IMR-90 (cell line): ENCODE measurements around the gene PCED1A. TPM values are rescaled to one million over a fixed set of nuclear protein-coding genes. Genes with fewer than 3 reads are reported as not detected.

Experiments
- ATAC-seq: fragments of 200-7000 bp; cut with Tn5 transposase; 2 replicates; pipeline ENCODE4 v1.9.1; 2020; ENCODE audit warnings: low read depth, mild to moderate bottlenecking, moderate library complexity
- BruUV-seq: library from RNA; stranded (reverse); fragments of 400-500 nt; replicated peaks from 2 replicates; lab custom pipeline; 2021; lab: Mats Ljungman, UMichigan
- CTCF ChIA-PET: fragments of 300-600 bp; formaldehyde crosslinking; extraction: SDS; loops from one replicate; lab custom pipeline; 2021; ENCODE audit warnings: antibody characterized with exemption; lab: Yijun Ruan, JAX
- POLR2A ChIA-PET: fragments of 300-600 bp; sonication (Branson Sonifier 250); formaldehyde crosslinking; loops from one replicate; lab custom pipeline; 2022; ENCODE audit warnings: antibody characterized with exemption; ENCODE audit not compliant: unreplicated experiment; lab: Charles Lee
- DNase-seq: peaks from one replicate; pipeline ENCODE4 v3.0.0; 2013
- H2AFZ ChIP-seq: replicated peaks from 2 replicates; pipeline ENCODE3; 2013; ENCODE audit warnings: low read length, mild to moderate bottlenecking; ENCODE audit not compliant: poor library complexity
- H2AK5ac ChIP-seq: 2 replicates; pipeline ENCODE4 v1.6.1; 2013; ENCODE audit warnings: low read depth, low read length, inconsistent platforms
- H2AK9ac ChIP-seq: replicated peaks from 2 replicates; pipeline ENCODE3; 2013; ENCODE audit warnings: mild to moderate bottlenecking, low read depth, low read length, moderate library complexity; ENCODE audit not compliant: poor library complexity
- H2BK120ac ChIP-seq: 2 replicates; pipeline ENCODE4 v1.6.1; 2013; ENCODE audit warnings: low read depth, low read length, inconsistent platforms
- H2BK15ac ChIP-seq: 3 replicates; pipeline ENCODE4 v1.6.1; 2013; ENCODE audit warnings: low read depth, low read length, inconsistent platforms
- H2BK20ac ChIP-seq: 2 replicates; pipeline ENCODE4 v1.6.1; 2013; ENCODE audit warnings: low read depth, mild to moderate bottlenecking, inconsistent platforms, low read length, moderate library complexity
- H2BK5ac ChIP-seq: 2 replicates; pipeline ENCODE4 v1.6.1; 2013; ENCODE audit warnings: mild to moderate bottlenecking, low read depth, low read length, inconsistent platforms; ENCODE audit not compliant: poor library complexity, severe bottlenecking
- H3K14ac ChIP-seq: replicated peaks from 2 replicates; pipeline ENCODE4 v1.6.1; 2013; ENCODE audit warnings: low read depth, low read length, inconsistent platforms
- H3K18ac ChIP-seq: 2 replicates; pipeline ENCODE4 v1.6.1; 2013; ENCODE audit warnings: low read depth, low read length, control low read depth
- H3K23ac ChIP-seq: 2 replicates; pipeline ENCODE4 v1.6.1; 2013; ENCODE audit warnings: low read depth, low read length, inconsistent platforms
- H3K27ac ChIP-seq: 2 replicates; pipeline ENCODE4 v1.5.1; 2013; ENCODE audit warnings: mild to moderate bottlenecking, control low read depth, low read length; ENCODE audit not compliant: insufficient read depth
- H3K27me3 ChIP-seq: 2 replicates; pipeline ENCODE4 v1.6.1; 2013; ENCODE audit warnings: low read length; ENCODE audit not compliant: control insufficient read depth, insufficient read depth
- H3K36me3 ChIP-seq: 2 replicates; pipeline ENCODE4 v1.6.1; 2013; ENCODE audit warnings: low read length, mixed read lengths; ENCODE audit not compliant: control insufficient read depth, insufficient read depth
- H3K4ac ChIP-seq: 2 replicates; pipeline ENCODE4 v1.6.1; 2013; ENCODE audit warnings: low read depth, low read length, inconsistent platforms
- H3K4me1 ChIP-seq: 2 replicates; pipeline ENCODE4 v1.6.1; 2013; ENCODE audit warnings: low read length, mixed read lengths; ENCODE audit not compliant: control insufficient read depth, insufficient read depth
- H3K4me2 ChIP-seq: 2 replicates; pipeline ENCODE4 v1.6.1; 2013; ENCODE audit warnings: low read depth, mild to moderate bottlenecking, control low read depth, low read length, moderate library complexity
- H3K4me3 ChIP-seq: 2 replicates; pipeline ENCODE4 v1.5.1; 2013; ENCODE audit warnings: low read depth, mild to moderate bottlenecking, control low read depth, low read length, moderate library complexity; ENCODE audit not compliant: insufficient read depth
- H3K56ac ChIP-seq: 2 replicates; pipeline ENCODE4 v1.6.1; 2013; ENCODE audit warnings: low read length, inconsistent platforms; ENCODE audit not compliant: insufficient read depth; ENCODE audit errors: extremely low read depth
- H3K79me1 ChIP-seq, 2 experiments: 2 replicates each; pipeline ENCODE4 v1.6.1; 2013; ENCODE audit warnings: low read length in 2 of 2, inconsistent platforms in 1 of 2, low read depth in 1 of 2
- H3K9ac ChIP-seq: 2 replicates; pipeline ENCODE4 v1.6.1; 2013; ENCODE audit warnings: low read depth, low read length, control low read depth
- H3K9me1 ChIP-seq: 2 replicates; pipeline ENCODE4 v1.6.1; 2013; ENCODE audit warnings: low read length, inconsistent platforms; ENCODE audit not compliant: insufficient read depth
- H3K9me3 ChIP-seq: 2 replicates; pipeline ENCODE4 v1.6.1; 2013; ENCODE audit warnings: low read length; ENCODE audit not compliant: control insufficient read depth, insufficient read depth
- H4K20me1 ChIP-seq: 2 replicates; pipeline ENCODE4 v1.6.1; 2013; ENCODE audit warnings: low read length, inconsistent platforms; ENCODE audit not compliant: insufficient read depth
- H4K5ac ChIP-seq: 2 replicates; pipeline ENCODE4 v1.6.1; 2013; ENCODE audit warnings: mild to moderate bottlenecking, low read depth, low read length, control low read depth
- H4K8ac ChIP-seq, 2 experiments: 2 replicates each; pipeline ENCODE4 v1.6.1; 2013; ENCODE audit warnings: low read depth in 2 of 2, low read length in 2 of 2, control low read depth in 1 of 2, inconsistent platforms in 1 of 2
- H4K91ac ChIP-seq: 2 replicates; pipeline ENCODE4 v1.6.1; 2013; ENCODE audit warnings: low read depth, low read length, inconsistent platforms; ENCODE audit not compliant: insufficient read depth
- BHLHE40 ChIP-seq: fragments of 150-350 bp; IDR thresholded peaks from 2 replicates; pipeline ENCODE4 v1.6.1; 2016; ENCODE audit warnings: mild to moderate bottlenecking, low read depth, low read length
- CEBPB ChIP-seq: IDR thresholded peaks from 2 replicates; pipeline ENCODE4 v1.6.1; 2012; ENCODE audit warnings: low read depth, low read length, improper control_type of control experiment
- CHD1 ChIP-seq: IDR thresholded peaks from 2 replicates; pipeline ENCODE4 v1.6.1; 2012; ENCODE audit warnings: low read depth, low read length, improper control_type of control experiment
- MAFK ChIP-seq: IDR thresholded peaks from 2 replicates; pipeline ENCODE4 v1.6.1; 2012; ENCODE audit warnings: low read depth, low read length, improper control_type of control experiment
- MAZ ChIP-seq: IDR thresholded peaks from 2 replicates; pipeline ENCODE4 v1.6.1; 2012; ENCODE audit warnings: low read depth, mild to moderate bottlenecking, low read length, improper control_type of control experiment, moderate library complexity, borderline replicate concordance
- NFE2L2 ChIP-seq: fragments of 150-350 bp; IDR thresholded peaks from 2 replicates; pipeline ENCODE4 v1.6.1; 2016; ENCODE audit warnings: low read depth, mild to moderate bottlenecking, low read length
- POLR2A ChIP-seq: IDR thresholded peaks from 2 replicates; pipeline ENCODE4 v1.6.1; 2012; ENCODE audit warnings: mild to moderate bottlenecking, low read depth, low read length
- RAD21 ChIP-seq: IDR thresholded peaks from 2 replicates; pipeline ENCODE4 v1.6.1; 2012; ENCODE audit warnings: low read length, improper control_type of control experiment
- RCOR1 ChIP-seq: IDR thresholded peaks from 2 replicates; pipeline ENCODE4 v1.6.1; 2012; ENCODE audit warnings: mild to moderate bottlenecking, low read length, improper control_type of control experiment; ENCODE audit not compliant: insufficient replicate concordance
- RFX5 ChIP-seq: IDR thresholded peaks from 2 replicates; pipeline ENCODE4 v1.8.0; 2012; ENCODE audit warnings: low read depth, mild to moderate bottlenecking, low read length, moderate library complexity
- WGBS, 2 experiments: methylation state at CpG; one replicate each; pipeline versions ENCODE4 v1.1.5 to v1.1.7; 2013; ENCODE audit warnings: missing lambda C conversion rate in 2 of 2; ENCODE audit not compliant: insufficient read length in 1 of 2; ENCODE audit errors: extremely low coverage in 2 of 2; 5-methylcytosine and 5-hydroxymethylcytosine counted together
- dilution Hi-C: fragments of 300-500 bp; cut with HindIII; formaldehyde crosslinking; loops from one replicate; pipeline ENCODE4 v1.14.3; 2018; ENCODE audit warnings: low sequenced_read_pairs; ENCODE audit not compliant: unreplicated experiment
- in situ Hi-C: fragments of 300-500 bp; cut with MboI; formaldehyde crosslinking; loops from 3 replicates; pipeline ENCODE4 v1.14.3; 2019; ENCODE audit warnings: low sequenced_read_pairs, inconsistent platforms, mixed read lengths
- intact Hi-C: fragments of 100-400 bp; cut with micrococcal nuclease; formaldehyde crosslinking; loops from 2 replicates; pipeline ENCODE4 v1.10.0; 2022
- polyA plus RNA-seq, 3 experiments: library from polyadenylated mRNA; depleted of rRNA; stranded (reverse); fragments of >200 nt; gene quantifications; 2 replicates each; pipeline ENCODE4 v1.2.3, GENCODE V29; 2012; ENCODE audit warnings: low replicate concordance in 1 of 3
- total RNA-seq: library from RNA; depleted of rRNA; stranded (reverse); fragments of >200 nt; gene quantifications from 2 replicates; pipeline ENCODE4 v1.2.3, GENCODE V29; 2012
- TF ChIP-seq, protein P1 (sequence below): fragments of 150-350 bp; IDR thresholded peaks from 2 replicates; pipeline ENCODE4 v1.6.1; 2016; ENCODE audit warnings: low read depth, mild to moderate bottlenecking, low read length, moderate library complexity, borderline replicate concordance
- TF ChIP-seq, protein P2 (sequence below): conservative IDR thresholded peaks from 2 replicates; pipeline ENCODE4 v1.5.1; 2012; ENCODE audit warnings: mild to moderate bottlenecking, low read depth, low read length, improper control_type of control experiment

Gene PCED1A
- total and polyA plus RNA-seq, 2 of the 4 experiments (the other 2 are of a cell fraction), result 9.7 to 33.4 TPM

DNA sequence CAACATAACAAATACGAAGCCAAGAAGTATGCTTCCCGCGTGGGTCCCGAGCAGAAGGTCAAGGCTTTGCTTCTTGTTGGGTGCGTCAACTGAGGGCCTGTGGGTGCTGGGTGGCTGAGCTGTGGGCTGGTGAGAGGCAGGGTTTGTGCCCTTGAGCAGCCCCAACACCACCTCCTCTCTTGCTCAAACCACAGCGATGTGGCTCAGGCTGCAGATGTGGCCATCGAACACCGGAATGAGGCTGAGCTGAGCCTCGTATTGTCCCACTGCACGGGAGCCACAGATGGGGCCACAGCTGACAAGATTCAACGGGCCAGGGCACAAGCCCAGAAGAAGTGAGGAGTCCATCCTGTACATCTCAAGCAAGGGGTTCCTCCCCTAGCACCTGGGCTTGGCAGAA lies 25.8 kb upstream of the PCED1A start:
- Histone ChIP-seq H2BK20ac (no peak overlapping the region), H3K56ac (no peak overlapping the region), H3K4me1 (peaks cover 5% of the 10 kb centered on the region), H3K4ac (no peak overlapping the region), H2AK5ac (no peak overlapping the region), H2BK120ac (no peak overlapping the region), H3K23ac (no peak overlapping the region), H4K8ac (no peak overlapping the region), H3K9me3 (no peaks in the 10 kb centered on the region), H2BK5ac (no peak overlapping the region), H2AK9ac (no peak overlapping the region), H3K14ac (no peak overlapping the region), H4K91ac (no peak overlapping the region), H3K27ac (no peak overlapping the region), H3K36me3 (peaks cover 52% of the 10 kb centered on the region), H4K5ac (no peak overlapping the region), H3K9me1 (peaks cover 11% of the 10 kb centered on the region), H4K20me1 (no peaks in the 10 kb centered on the region), H3K27me3 (no peaks in the 10 kb centered on the region), H2AFZ (no peak overlapping the region), H3K4me2 (no peak overlapping the region), H3K79me1 (0 out of 4 replicates have a peak, but pooled peaks cover 0 to 3% of the 10 kb centered on the region in 2 experiments), H3K18ac (no peak overlapping the region), H3K9ac (no peak overlapping the region), H2BK15ac (no peak overlapping the region), H3K4me3 (no peak overlapping the region)
- TF ChIP-seq, protein P1, sequence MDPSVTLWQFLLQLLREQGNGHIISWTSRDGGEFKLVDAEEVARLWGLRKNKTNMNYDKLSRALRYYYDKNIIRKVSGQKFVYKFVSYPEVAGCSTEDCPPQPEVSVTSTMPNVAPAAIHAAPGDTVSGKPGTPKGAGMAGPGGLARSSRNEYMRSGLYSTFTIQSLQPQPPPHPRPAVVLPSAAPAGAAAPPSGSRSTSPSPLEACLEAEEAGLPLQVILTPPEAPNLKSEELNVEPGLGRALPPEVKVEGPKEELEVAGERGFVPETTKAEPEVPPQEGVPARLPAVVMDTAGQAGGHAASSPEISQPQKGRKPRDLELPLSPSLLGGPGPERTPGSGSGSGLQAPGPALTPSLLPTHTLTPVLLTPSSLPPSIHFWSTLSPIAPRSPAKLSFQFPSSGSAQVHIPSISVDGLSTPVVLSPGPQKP, result no peak
- TF ChIP-seq RAD21 (no peak), RFX5 (no peak), NFE2L2 (no peak), RCOR1 (no peak), CHD1 (no peak), CEBPB (no peak), MAFK (no peak), BHLHE40 (no peak), POLR2A (no peak), MAZ (no peak)
- TF ChIP-seq, protein P2, sequence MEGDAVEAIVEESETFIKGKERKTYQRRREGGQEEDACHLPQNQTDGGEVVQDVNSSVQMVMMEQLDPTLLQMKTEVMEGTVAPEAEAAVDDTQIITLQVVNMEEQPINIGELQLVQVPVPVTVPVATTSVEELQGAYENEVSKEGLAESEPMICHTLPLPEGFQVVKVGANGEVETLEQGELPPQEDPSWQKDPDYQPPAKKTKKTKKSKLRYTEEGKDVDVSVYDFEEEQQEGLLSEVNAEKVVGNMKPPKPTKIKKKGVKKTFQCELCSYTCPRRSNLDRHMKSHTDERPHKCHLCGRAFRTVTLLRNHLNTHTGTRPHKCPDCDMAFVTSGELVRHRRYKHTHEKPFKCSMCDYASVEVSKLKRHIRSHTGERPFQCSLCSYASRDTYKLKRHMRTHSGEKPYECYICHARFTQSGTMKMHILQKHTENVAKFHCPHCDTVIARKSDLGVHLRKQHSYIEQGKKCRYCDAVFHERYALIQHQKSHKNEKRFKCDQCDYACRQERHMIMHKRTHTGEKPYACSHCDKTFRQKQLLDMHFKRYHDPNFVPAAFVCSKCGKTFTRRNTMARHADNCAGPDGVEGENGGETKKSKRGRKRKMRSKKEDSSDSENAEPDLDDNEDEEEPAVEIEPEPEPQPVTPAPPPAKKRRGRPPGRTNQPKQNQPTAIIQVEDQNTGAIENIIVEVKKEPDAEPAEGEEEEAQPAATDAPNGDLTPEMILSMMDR, result no peak
- CTCF ChIA-PET, result interaction anchor here (0.9 kb wide), 1 partner anchor 135 kb away, joined by 3 read pairs; no protein-coding TSS in a partner anchor
- dilution Hi-C loops (no loop called here), intact Hi-C loops (no loop called here), in situ Hi-C loops (no loop called here)
- DNase-seq, result no peak
- WGBS, 2 experiments, result 98% methylated on average over 6 of the region's 11 CpGs; no CpG with 5 or more reads in 1 of the 2 experiments
- BruUV-seq, result no TSS peak
- ATAC-seq, result no peak
- POLR2A ChIA-PET, result no interaction called here
